Brain microvascular endothelial cell (primary cell): Measurements from ENCODE around the gene RHBDF2.
"Not testable (repeated sequence)": the region's sequence is repeated elsewhere in the genome, so short reads cannot be mapped to it uniquely, and the experiment has no call there.

Experiments used
- DNase-seq: peaks from one replicate; pipeline ENCODE4 v3.0.0-alpha.2; 2020
- H3K27ac ChIP-seq: fragments of 250-450 bp; sonication (Bioruptor Pico); 2 replicates; pipeline ENCODE4 v1.5.1; 2020; ENCODE audit warnings: mild to moderate bottlenecking, moderate library complexity
- H3K27me3 ChIP-seq: fragments of 250-450 bp; sonication (Bioruptor Pico); replicated peaks from 2 replicates; pipeline ENCODE4 v1.5.1; 2020; ENCODE audit warnings: mild to moderate bottlenecking
- H3K36me3 ChIP-seq: fragments of 250-450 bp; sonication (Bioruptor Pico); replicated peaks from 2 replicates; pipeline ENCODE4 v1.5.1; 2020; ENCODE audit warnings: mild to moderate bottlenecking
- H3K4me3 ChIP-seq: 2 replicates; pipeline ENCODE4 v1.5.1; 2011; ENCODE audit warnings: low read depth, mild to moderate bottlenecking, control low read depth, low read length, moderate library complexity
- in situ Hi-C: cut with HindIII; loops from 2 replicates; pipeline ENCODE4 v1.10.0; 2017; ENCODE audit warnings: low sequenced_read_pairs, low pct_ligation_motif_present
- TF ChIP-seq, protein P1 (sequence below): IDR thresholded peaks from 2 replicates; pipeline ENCODE4 v1.5.1; 2011; ENCODE audit warnings: low read depth, mild to moderate bottlenecking, moderate library complexity, low read length, control low read depth, inconsistent platforms; ENCODE audit errors: missing control alignments

RHBDF2 gene

DNA sequence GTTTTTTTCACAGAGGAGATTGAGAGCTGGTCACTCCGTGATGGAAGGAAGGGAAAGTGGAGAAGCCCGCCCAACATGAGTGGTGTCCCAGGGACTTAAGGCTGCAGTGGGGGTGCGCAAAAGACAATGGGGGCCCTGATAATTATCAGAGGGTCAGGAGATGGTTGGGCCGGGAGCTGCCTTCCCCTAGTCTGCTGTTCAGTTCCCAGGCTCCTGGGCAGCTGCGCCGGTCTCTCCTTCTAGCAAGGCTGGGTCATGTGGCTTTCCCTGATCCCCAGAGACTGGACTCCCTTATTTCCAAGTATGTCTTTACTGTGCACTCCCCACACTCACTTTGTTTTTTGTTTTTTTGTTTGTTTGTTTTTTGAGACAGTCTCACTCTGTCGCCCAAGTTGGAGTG, 20.0 kb upstream of the RHBDF2 start:
- TF ChIP-seq, protein P1, sequence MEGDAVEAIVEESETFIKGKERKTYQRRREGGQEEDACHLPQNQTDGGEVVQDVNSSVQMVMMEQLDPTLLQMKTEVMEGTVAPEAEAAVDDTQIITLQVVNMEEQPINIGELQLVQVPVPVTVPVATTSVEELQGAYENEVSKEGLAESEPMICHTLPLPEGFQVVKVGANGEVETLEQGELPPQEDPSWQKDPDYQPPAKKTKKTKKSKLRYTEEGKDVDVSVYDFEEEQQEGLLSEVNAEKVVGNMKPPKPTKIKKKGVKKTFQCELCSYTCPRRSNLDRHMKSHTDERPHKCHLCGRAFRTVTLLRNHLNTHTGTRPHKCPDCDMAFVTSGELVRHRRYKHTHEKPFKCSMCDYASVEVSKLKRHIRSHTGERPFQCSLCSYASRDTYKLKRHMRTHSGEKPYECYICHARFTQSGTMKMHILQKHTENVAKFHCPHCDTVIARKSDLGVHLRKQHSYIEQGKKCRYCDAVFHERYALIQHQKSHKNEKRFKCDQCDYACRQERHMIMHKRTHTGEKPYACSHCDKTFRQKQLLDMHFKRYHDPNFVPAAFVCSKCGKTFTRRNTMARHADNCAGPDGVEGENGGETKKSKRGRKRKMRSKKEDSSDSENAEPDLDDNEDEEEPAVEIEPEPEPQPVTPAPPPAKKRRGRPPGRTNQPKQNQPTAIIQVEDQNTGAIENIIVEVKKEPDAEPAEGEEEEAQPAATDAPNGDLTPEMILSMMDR, result no peak
- Histone ChIP-seq H3K4me3 (no peak overlapping the region), H3K27ac (no peak overlapping the region), H3K36me3 (no peaks in the 10 kb centered on the region), H3K27me3 (no peaks in the 10 kb centered on the region)
- in situ Hi-C loops, result no loop called here
- no peak for DNase-seq

DNA sequence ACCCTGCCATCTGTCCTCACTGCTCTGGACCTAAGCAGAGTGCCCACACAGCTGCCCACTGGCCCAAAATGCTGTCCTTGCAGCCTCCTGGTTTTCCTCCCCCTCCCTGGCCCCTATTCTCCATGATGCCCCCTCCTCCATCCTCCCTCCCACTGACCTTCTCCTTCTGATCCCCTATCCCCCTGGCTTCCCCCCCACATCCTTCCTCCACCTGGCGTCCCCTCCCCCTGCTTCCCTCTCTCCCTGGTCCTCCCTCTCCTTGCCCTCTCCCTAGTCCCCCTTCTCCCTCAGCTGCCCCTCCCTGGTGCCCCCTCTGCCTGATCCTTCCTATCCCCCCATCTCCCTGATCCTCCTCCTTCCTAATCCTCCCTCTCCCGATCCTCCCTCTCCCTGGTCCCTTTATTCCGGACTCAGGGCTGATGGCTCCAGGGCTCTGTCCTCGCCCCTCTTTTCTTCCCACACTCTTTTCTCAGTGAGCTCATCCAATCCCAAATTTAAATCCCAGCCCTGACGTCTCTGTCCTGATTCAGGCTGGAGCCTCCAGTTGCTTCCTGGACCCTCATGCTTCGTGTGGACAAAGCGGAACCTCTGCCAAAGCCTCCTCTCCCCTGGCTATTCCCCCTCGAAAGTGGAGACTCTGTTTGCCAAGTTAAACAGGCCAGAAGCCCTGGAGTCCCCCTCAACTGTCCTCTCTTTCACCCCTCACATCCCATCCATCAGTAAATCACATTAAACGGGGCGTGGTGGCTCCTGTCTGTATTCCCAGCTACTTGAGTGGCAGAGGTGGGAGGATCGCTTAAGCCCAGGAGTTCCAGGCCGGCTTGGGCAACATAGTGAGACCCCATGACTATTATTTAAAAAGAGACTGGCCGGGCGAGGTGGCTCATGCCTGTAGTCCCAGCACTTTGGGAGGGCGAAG, 18.1 kb upstream of the RHBDF2 start:
- H3K27me3 ChIP-seq, result no peaks in the 10 kb centered on the region
- in situ Hi-C loops, result no loop called here
- no peaks in the 10 kb centered on the region for H3K36me3 ChIP-seq
- TF ChIP-seq, protein P1, result no peak
- DNase-seq, result no peak
- no peak overlapping the region for H3K4me3 ChIP-seq
- H3K27ac ChIP-seq, result no peak overlapping the region

DNA sequence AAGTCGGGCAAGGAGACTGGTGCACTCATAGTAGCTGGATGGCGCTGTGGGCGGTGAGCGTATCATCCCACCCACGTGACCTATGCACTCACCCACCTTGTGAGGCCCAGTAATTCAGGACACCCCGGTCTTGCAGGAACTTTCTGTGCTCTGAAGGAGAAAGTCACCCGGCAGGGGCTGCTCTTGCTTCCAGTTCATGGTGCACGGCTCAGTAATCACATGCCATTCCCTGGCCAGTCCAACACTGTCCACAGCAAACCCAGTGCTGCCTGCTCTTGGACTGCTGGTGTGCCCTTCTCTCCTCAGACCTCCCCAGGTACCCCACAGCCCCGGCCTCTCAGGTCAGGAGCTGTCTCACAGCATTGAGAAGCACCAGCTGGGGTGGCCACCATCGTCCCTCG, 16.4 kb upstream of the RHBDF2 start:
- no peaks in the 10 kb centered on the region for H3K27me3 ChIP-seq
- no peak overlapping the region for H3K27ac ChIP-seq
- in situ Hi-C loops, result no loop called here
- no peak for DNase-seq
- H3K4me3 ChIP-seq, result no peak overlapping the region
- TF ChIP-seq, protein P1, result peak; percentile 11
- H3K36me3 ChIP-seq, result no peaks in the 10 kb centered on the region

DNA sequence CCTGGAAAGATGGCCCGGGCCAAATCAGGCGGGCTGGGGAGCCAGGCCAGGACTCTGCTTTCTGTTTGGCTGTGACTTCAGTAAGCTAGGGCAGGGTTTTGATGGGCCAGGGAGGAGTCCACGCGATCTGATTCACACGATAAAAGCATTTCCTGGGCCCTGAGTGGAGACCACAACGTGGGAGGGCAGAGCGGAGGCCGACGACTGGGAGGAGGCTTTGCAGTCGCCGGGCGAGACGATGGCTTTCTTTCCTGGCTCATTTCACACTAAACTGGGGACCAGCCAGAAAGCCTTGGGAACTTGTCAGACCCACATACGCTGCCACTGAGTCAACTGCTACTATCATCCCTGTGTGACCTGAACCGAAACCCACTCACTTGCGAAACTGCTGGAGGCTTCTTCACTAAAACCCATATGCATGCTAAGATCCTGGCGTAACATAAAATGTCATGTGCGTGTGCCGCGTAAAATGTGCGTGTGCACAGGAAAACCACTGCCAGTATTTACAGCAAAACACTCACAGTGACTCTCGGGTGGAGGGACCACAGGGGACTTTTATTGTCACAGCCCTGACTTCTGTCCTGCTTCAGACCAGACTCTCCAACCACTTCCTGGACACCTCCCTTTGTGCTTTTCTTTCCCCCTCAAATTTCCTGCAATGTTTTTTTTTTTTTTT, 14.2 kb upstream of the RHBDF2 start:
- H3K4me3 ChIP-seq, result peak overlapping the region; percentile 5

DNA sequence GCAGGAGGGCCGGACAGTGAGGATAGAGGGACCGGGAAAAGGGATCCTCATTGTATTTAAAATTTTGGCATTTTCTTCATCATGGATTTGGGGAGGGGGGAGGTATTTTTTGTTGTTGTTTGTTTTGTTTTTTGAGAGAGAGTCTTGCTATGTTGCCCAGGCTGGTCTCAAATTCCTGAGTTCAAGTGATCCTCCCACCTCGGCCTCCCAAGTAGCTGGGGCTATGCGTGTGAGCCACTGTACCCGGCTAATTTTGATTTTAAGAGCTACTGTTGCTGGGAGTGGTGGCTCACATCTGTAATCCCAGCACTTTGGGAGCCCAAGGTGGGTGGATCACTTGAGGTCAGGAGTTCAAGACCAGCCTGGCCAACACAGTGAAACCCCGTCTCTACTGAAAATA, 13.1 kb upstream of the RHBDF2 start:
- H3K36me3 ChIP-seq, DNase-seq, H3K4me3 ChIP-seq, H3K27me3 ChIP-seq, in situ Hi-C loops, H3K27ac ChIP-seq: not testable (repeated sequence)

More for the DNA sequence above, 14.2 kb upstream of the RHBDF2 start:
- in situ Hi-C loops, result no loop called here
- Histone ChIP-seq H3K36me3 (no peaks in the 10 kb centered on the region), H3K27me3 (no peaks in the 10 kb centered on the region), H3K27ac (peak overlapping the region; percentile 81)
- TF ChIP-seq, protein P1, result no peak
- peak; percentile 89 for DNase-seq

DNA sequence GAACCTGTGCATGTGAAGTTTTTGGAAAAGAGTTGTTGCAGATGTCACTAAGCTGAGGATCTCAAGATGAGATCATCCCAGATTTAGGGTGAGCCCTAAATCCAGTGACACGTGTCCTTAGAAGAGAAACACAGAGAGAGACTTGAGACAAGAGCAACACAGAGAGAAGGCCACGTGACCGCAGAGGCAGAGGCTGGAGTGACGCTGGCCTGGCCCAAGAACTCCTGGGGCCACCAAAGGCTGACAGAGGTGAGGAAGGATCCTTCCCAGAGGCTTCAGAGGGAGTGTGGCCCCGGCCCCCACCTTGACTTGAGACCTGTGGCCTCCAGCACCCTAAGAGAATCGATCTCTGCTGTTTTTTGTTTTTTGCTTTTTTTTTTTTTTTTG, 12.1 kb upstream of the RHBDF2 start:
- DNase-seq, result no peak
- in situ Hi-C loops, result no loop called here
- TF ChIP-seq, protein P1, result no peak
- no peak overlapping the region for H3K4me3 ChIP-seq
- H3K27me3 ChIP-seq, result no peaks in the 10 kb centered on the region
- no peak overlapping the region for H3K27ac ChIP-seq
- H3K36me3 ChIP-seq, result no peaks in the 10 kb centered on the region
